Fibroblast of skin of right quadriceps (primary cell): ENCODE measurements around the gene DVL2.

Source experiments
- DNase-seq: peaks from one replicate; pipeline ENCODE4 v3.0.0-alpha.2; 2013

DVL2 gene

DNA sequence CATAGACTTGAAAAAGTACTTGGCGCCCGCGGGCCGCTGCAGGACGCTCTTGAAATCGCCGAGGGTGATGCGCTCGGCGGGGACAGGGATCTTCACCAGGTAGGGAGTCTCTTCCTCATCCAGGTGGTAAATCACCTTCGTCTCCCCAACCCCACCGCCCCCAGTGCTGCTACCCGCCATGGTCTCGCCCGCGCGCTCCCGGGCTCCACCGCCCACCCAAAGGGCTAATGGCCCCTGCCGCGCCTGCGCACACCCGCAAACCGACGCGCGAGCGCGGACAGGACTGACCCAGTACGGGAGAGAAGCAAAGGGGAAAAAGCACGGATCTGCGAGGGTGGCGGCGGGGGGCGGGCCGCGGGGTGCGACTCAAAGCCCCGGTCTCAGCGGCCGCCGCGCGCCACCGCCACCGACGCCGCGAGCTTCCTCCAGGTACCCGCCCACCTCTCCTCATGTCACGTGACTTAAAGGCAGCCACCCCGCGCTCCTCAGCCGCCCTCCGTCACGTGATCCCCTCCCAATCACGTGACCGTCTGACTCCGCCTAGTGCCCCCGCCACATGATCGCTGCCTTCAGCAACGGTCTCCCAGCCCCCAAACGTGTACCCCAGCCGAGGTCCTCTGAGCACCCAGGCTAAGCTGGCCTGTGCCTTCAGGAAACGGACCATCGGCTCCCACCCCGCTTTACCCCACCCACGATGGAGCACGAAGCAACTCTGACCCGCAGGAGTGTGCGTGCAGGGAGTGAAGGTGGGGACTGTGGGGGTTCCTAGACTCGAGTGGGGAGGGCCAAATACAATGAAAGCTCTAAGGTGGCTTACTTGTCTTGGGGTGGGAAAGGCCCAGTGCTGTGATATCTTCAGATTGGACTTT lies at the start of gene DVL2:
TSS of gene DVL2 (minus strand) at position 435 of the 869 bp plus-strand sequence. CDS start at position 180, 255 bp downstream.
- peak; percentile 95 for DNase-seq

DNA sequence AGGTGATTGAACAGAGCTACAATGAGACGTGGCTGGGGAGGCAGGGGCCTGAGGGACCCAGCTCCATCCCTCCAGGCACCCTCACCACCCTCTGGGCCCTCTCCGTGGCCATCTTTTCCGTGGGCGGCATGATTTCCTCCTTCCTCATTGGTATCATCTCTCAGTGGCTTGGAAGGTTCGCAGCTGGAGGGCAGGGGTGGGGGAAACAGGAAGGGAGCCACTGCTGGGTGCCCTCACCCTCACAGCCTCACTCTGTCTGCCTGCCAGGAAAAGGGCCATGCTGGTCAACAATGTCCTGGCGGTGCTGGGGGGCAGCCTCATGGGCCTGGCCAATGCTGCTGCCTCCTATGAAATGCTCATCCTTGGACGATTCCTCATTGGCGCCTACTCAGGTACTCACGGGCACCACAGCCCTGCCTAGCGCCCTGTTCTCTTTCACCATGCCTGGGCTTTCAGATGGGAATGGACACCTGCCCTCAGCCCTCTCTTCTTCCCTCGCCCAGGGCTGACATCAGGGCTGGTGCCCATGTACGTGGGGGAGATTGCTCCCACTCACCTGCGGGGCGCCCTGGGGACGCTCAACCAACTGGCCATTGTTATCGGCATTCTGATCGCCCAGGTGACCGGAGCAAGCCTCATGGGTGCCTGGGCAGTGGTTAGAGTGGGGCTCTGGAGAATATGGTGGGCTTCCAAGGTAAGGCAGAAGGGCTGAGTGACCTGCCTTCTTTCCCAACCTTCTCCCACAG lies 49.3 kb upstream of the DVL2 start:
- DNase-seq = no peak

DNA sequence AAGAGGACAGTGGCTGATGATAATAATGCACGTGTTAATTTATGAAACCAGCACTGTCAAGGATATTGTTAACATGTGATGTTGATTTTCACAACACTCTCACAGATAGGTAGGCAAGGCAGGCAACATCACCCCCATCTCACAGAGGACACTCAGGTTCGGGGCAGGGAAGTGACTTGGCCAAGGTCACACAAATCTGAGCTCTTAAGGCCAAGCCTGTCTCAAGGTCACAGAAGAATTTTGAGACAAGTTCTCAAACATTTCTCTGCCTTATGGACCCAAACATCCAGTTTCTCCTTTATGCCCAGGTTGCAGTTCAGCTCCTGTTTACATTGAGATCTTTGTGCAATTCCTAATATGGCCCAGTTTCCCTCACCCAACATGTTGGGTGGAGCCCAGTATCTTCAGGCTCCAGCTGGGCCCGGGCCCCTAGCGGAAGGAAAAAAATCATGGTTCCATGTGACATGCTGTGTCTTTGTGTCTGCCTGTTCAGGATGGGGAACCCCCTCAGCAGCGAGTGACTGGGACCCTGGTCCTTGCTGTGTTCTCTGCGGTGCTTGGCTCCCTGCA lies 48.5 kb upstream of the DVL2 start:
- no peak for DNase-seq

DNA sequence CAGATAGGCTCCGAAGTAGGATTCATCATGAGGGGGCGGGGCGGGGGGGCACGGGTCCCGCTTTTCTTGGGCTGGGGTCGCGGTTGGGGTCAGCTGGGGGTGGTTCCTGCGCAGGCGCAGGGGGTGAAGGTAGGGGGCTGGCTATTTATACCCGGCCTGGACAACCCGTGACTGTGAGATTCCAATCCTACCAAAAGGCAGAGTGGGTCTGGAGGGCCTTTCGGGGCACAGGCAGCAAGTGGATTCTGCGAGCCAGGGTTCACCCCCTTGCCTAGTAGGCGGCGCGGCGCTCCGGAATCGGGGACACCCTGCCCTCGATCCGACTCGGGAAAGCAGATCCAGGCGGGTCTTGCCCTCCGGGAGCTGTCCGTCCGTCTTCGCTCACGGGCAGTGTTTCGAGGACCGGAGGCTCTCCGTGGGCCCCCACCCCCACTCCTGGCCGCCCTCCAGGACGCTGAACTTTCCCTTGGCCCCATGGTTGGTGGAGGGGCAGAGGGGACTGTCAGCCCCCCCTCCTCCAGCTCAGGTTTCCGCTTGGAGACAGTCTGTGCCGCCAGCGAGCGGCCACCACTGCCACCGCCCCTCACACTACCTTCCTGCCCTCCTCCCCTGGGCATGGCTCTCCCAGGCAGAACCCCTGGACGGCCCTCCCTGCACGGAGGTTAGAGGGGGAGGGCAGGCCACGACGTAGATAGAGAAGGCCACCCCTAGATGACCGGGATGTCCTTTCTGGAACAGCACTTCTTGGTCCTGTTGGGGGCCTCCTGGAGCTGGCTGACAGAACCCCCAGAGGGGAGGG lies 47.8 kb upstream of the DVL2 start:
- no peak for DNase-seq

DNA sequence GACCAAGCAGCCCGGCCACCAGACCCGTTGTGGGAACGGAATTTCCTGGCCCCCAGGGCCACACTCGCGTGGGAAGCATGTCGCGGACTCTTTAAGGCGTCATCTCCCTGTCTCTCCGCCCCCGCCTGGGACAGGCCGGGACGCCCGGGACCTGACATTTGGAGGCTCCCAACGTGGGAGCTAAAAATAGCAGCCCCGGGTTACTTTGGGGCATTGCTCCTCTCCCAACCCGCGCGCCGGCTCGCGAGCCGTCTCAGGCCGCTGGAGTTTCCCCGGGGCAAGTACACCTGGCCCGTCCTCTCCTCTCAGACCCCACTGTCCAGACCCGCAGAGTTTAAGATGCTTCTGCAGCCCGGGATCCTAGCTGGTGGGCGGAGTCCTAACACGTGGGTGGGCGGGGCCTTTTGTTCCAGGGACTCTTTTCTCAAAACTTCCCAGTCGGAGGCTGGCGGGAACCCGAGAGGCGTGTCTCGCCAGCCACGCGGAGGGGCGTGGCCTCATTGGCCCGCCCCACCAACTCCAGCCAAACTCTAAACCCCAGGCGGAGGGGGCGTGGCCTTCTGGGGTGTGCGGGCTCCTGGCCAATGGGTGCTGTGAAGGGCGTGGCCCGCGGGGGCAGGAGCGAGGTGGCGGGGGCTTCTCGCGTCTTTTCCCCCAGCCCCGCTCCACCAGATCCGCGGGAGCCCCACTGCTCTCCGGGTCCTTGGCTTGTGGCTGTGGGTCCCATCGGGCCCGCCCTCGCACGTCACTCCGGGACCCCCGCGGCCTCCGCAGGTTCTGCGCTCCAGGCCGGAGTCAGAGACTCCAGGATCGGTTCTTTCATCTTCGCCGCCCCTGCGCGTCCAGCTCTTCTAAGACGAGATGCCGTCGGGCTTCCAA lies 47.0 kb upstream of the DVL2 start, which contains the start of gene SLC2A4:
TSS of gene SLC2A4 (plus strand) at position 645 of the 879 bp plus-strand sequence. CDS start at position 862, 217 bp downstream.
- peak; percentile 94 for DNase-seq

DNA sequence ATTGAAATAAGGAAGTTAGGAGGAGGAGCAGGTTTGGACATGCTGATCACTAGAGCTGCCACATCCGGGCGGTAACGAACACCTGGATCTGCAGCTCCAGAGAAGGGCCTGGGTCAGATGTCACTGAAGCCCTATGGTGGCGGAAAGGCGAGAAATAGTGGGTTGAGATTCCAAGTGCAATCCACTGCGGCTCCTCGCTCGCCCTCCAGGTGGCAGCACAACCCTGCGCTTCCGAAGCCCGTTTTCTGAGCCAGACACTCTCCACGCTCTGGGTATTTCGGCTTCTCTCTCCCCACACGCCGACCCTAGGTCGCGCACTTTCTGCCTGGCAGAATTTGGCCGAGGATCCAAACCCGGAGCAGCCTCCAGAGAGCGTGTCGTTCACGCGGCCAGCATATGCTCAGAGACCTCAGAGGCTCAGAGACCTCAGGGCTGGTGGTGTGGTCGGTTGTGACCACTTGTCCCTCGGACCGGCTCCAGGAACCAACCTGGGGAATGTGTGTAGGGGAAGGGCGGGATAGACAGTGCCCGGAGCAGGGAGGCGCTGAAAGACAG lies 46.3 kb upstream of the DVL2 start:
- peak; percentile 64 for DNase-seq

DNA sequence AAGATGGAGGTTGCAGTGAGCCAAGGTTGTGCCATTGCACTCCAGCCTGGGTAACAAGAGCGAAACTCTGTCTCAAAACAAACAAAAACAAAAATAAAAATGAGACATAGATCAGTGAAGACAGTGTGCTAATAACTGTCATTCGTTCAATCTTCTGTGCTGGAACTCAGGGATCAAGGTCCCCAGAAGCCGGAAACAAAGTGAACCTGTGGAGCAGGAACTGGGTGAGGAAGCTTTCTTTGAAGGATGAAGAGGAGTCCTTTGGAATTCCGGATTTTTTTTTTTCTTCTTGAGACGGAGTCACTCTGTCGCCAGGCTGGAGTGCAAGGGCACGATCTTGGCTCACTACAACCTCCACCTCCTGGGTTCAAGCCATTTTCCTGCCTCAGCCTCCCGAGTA lies 45.1 kb upstream of the DVL2 start:
- DNase-seq = no peak

DNA sequence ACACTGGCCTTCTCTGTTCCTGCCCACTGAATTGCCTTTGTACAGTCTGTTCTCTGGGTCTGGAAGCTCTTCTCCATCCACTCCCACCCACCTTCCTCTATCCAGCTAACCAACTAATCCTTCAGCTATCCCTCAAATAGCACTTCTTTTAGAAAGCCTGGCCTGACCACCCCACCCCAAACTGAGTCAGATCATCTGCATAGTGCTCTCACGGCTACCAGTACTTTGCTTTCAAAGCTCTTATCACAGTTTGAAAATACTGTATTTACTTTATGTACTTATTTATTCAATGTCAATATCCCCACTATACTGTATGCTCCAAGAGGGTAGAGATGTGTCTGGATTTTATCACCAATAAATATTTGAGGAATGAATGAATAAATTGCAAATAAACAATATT lies 32.5 kb upstream of the DVL2 start:
- DNase-seq = no peak

DNA sequence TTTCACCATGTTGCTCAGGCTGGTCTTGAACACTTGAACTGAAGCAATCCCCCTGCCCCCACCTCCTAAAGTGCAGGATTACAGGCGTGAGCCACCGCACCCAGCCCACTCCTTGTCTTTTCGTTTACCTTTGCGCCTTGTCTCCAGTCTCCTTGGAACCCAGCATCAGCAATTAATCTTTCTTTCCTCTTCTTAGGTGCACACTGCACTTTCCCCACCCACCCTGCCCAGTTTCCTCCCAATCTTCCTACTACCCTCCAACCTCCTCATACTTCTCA lies 29.4 kb upstream of the DVL2 start:
- no peak for DNase-seq

DNA sequence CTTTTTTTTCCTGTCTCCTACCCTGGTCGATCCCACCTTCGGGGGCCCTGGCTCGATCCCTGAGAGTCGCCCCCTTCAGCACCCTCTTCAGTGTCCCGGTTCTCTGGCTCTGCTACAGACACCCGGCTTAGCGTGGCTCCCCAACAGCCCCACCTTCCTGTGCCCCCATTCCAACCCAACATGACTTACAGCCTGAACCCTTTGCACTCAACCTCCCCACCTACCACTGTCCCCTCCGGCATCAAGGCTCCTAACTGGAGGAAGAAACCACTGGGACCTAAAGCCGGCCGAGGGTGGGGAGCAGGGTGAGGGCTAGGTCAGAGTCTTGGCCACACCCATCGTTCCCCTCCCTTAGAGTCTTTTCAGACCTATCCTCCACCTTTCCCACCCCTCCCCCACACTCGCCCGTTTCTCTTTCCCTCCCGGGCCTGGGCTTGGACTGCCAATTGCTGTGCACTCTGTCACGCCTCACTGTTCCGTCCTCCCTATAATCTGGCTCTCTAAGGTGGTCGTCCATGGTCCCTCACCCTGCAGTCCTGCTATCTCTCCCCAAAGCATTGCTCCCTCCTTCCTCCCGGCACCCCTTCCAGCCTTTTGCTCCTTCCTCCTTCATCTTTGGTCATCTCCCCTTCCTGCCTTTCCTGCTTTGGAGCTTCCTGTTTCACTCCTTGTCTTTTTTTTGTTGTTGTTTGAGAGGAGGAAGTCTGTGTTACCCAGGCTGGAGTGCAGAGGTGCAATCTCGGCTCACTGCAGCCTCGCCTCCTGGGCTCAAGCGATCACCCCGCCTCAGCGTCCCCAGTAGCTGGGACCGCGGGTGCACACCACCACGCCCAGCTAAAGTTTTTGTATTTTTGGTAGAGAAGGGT lies 28.9 kb upstream of the DVL2 start:
- no peak for DNase-seq

DNA sequence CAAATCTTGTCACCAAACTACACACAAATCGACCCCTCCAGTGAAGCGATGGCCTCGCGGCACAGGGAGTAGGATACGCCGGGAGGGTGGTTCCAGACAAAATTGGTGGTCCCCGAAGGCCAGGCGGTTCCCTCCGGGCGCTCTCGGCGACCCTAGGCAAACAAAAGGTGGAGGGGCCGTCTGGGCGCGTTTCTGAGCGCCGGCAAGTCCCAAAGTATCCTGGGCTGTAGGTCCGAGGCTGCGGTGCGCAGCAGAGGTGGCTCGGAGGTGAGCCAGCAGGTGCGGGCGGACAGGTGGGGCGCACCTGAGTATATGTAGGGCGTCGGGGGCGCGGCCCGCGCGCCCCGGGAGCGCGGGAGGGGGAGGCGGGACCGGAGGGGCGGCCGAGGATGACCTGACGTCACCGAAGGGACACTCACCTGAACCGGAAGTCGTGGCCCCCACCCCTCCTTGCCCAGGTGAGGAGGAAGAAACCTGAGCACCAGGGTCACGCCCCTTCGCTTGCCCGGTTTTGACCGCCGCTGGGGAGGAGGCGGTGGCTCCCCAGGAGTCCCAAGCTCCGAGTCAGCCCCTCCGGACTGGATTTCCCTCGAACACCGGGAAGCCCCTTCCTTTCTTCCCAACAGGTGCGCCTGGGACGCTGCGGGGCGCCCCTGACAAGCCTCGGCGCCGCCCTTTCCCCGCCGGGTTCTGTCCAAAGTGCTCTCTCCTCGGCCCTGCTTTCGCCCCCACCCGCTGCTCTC lies 28.0 kb upstream of the DVL2 start, which contains the start of gene CLDN7:
TSS of gene CLDN7 (minus strand) at position 287 of the 743 bp plus-strand sequence. CDS start 435 bp downstream, outside the sequence.
- no peak for DNase-seq

DNA sequence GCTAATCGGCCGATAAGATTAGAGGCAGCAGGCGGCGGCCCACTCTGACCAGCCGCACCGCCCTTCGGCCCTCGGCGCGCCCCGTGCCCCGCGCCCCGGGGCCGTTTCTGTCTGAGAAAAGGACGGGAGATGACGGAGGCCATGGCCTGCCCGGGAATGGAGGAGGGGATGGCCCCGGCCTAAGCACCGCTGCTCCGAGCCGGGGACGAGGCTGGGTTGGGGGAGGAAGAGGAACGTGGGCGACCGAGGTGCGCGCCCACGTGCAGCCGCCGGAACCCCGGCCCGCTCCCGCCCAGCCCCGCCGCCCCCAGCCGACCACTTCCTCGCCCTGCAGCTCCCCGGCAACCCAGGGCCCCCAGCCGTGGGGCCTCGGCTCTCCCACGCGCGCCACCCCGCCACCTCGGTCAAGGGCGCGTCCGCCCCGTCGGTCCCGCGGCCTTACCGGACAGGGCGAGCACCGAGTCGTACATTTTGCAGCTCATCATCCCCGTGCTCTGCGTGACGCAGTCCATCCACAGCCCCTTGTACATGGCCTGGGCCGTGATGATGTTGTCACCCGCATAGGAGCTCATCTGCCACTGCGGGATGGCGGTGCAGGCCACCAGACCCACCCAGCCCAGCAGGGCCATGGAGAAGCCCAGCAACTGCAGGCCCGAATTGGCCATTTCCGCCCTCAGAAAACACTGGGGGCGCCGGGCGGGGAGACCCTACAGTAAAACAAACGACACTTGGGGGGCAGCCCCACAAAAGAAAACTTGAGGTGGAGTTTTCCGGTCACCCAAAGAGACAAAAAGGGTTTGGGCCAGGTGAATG lies 27.3 kb upstream of the DVL2 start:
- DNase-seq = no peak

DNA sequence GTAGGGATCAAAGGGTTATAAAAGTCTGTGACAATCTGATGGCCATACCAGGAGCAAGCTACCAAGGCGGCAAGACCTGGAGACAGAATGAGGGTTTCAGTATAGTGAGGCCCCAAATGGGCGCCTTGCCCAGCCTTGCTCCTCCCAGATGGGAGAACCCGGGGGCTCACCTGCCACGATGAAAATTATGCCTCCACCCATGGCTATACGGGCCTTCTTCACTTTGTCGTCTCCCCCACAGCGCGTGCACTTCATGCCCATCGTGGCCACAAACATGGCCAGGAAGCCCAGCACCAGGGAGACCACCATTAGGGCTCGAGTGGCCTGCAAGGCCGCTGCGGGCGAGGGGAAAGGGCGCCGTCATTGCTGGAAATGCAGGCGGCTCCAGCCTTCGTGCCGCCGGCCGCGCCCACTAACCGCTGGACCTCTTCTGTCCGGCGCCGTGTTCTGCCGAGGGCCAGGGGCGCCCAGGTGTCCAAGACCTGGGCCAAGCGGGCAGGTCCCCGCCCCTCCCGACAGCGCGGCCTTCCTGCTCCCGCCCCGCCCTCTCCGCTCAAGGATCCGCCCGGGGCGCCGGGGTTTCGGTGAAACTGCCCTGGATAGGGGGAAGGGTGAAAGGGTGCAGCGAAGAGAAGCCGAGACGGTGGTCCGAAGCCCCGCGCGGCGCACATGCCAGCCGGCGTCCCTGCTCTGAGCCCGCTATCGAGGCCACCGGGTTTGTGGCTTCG lies 26.5 kb upstream of the DVL2 start:
- no peak for DNase-seq

DNA sequence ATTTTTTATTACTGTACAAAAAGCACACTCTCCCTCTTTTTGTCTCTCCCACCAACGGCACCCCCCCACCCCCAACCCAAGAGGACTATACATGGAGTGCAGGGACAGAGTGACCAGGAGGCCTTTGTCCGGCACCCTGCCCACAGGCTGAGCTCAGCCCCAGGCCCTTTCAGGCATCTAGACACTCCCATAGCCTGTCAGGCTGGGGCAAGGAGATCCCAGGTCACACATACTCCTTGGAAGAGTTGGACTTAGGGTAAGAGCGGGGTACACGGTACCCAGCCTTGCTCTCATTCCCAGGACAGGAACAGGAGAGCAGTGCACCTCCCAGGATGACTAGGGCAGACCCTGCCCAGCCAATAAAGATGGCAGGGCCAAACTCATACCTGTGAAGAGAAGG lies 25.8 kb upstream of the DVL2 start:
- no peak for DNase-seq

DNA sequence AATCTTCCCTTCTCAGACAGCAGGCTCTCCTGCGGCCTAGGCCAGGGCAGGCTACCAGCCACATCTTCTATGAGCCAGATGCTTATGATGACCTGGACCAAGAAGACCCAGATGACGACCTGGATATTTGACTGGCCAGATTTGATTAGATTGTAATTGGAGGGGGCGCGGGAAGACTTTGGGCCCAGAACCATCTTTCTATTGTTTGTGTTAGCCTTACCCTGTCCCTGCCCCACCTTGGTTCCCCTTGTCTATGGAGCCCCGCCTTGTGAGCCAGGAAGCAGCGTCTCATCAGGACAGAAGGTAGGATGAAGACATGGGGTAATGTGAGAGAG lies 25.2 kb upstream of the DVL2 start:
- DNase-seq = no peak

DNA sequence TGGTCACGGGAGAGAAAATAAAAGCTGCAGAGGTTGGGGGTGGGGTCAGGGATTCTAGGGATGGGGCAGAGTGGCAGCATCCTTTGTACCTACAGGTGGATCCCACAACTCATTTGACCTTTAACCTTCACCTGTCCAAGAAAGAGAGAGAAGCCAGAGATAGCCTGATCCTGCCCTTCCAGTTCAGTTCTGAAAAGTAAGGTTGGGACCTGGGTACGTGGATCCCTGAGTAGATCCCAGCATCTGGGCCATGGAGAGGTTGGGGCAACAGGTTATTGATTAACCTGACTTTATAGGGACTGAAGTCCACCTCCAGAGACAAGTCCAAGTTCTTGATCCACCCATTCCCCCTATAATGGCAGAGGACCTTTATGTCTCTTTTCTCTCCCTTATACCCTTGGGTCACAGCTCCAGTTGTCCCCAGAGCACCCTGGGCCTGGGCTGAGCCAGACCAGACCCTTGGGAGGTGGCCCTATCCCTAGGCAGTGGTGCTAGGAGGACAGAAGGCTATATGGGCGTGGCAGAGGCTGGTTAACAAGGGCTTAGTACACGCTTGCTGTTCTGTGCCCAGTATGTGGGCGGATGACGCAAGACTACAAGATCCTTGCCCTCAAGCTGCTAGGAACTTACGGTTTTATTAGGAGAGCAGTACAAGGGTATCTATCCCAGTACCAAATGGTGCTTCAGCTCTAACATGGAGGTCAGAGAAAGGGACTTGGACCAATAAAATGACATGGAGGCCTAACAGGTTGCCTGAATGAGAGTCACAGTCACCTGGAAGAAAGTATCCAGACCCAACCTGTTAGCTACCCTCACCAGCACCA lies 24.6 kb upstream of the DVL2 start:
- DNase-seq = no peak

DNA sequence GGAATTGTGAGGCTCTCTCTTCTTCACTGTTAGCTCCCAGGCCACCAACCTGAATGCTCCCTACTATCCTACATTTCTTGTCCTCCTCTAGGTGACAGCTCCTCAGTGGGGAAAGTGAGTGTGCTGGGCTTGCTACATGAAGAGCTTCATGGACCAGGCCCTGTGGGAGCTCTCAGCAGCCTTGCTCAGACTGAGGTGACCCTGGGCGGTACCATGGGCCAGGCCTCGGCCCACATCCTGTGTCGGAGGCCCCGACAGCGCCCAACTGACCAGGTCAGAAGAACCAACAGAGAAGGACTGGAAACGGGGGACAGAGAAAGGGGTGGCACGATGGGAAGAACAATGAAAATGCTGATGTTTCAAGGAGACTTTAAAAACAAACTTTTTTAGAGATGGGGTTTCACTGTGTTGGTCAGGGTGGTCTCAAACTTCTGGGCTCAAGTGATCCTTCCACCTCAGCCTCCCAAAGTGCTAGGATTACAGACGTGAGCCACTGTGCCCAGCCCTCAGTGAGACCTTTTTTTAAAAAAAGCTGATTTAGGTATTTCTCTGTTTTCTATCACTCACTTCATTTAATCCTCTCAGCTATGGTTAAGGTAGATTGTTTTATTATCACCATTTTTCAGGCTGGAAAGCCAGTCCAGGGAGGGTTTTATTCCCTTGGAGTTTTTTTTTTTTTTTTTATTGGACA lies 22.6 kb upstream of the DVL2 start:
- no peak for DNase-seq
